Retinal pigment epithelial cell (primary cell): Measurements from ENCODE around the gene FBN2.

Experiments used
- DNase-seq: peaks from one replicate; pipeline ENCODE4 v3.0.0-alpha.2; 2010; ENCODE audit warnings: low read depth
- H3K4me3 ChIP-seq: 2 replicates; pipeline ENCODE4 v1.5.1; 2011; ENCODE audit warnings: mild to moderate bottlenecking, low read length, control low read depth, moderate library complexity
- CTCF ChIP-seq: conservative IDR thresholded peaks from 2 replicates; pipeline ENCODE4 v1.5.1; 2011; ENCODE audit warnings: low read depth, low read length, control low read depth, inconsistent platforms

The FBN2 gene

GRCh38 chr5:128216860-128217531, 321.0 kb downstream of the FBN2 start:
- no peak for DNase-seq
- no peak for TF ChIP-seq CTCF

GRCh38 chr5:128216285-128216684, 321.8 kb downstream of the FBN2 start:
- no peak overlapping the region for H3K4me3 ChIP-seq
- no peak for TF ChIP-seq CTCF
- no peak for DNase-seq

More at GRCh38 chr5:128216860-128217531, 321.0 kb downstream of the FBN2 start:
- H3K4me3 ChIP-seq: no peak overlapping the region

- no peak for DNase-seq
- no peak for TF ChIP-seq CTCF
- no peak overlapping the region for H3K4me3 ChIP-seq
Measured at GRCh38 chr5:128213833-128214232, 324.2 kb downstream of the FBN2 start.

- no peak for DNase-seq
- peak; percentile 75 for TF ChIP-seq CTCF
- no peak overlapping the region for H3K4me3 ChIP-seq
Measured at GRCh38 chr5:128213340-128213739, 324.7 kb downstream of the FBN2 start.

GRCh38 chr5:128212191-128212806, 325.7 kb downstream of the FBN2 start:
- DNase-seq: no peak
- no peak for TF ChIP-seq CTCF

GRCh38 chr5:128208436-128208835, 329.6 kb downstream of the FBN2 start:
- no peak for TF ChIP-seq CTCF

More at GRCh38 chr5:128212191-128212806, 325.7 kb downstream of the FBN2 start:
- no peak overlapping the region for H3K4me3 ChIP-seq

More at GRCh38 chr5:128208436-128208835, 329.6 kb downstream of the FBN2 start:
- H3K4me3 ChIP-seq: no peak overlapping the region
- DNase-seq: no peak
